ENCODE results near the gene OGDH.
"Not testable (repeated sequence)": the region's sequence is repeated elsewhere in the genome, so short reads cannot be mapped to it uniquely, and the experiment has no call there.

The OGDH gene

GRCh38 chr7:44606341-44607140 is at the start of gene OGDH:
TSS of gene OGDH (plus strand) at chr7:44606627. CDS start at chr7:44624344, 17,717 bp downstream.
- peak; percentile 99 for DNase-seq

- no peak for DNase-seq
Observed at GRCh38 chr7:44557485-44557884, 48.9 kb upstream of the OGDH start.

- DNase-seq: no peak
Observed at GRCh38 chr7:44559485-44559884, 46.9 kb upstream of the OGDH start.

GRCh38 chr7:44561481-44561880 is 44.9 kb upstream of the OGDH start:
- DNase-seq: no peak

- no peak for DNase-seq
Observed at GRCh38 chr7:44561962-44562621, 44.3 kb upstream of the OGDH start.

- not testable (repeated sequence) for DNase-seq
Observed at GRCh38 chr7:44562622-44562962, 43.8 kb upstream of the OGDH start.

- no peak for DNase-seq
Observed at GRCh38 chr7:44563171-44563679, 43.2 kb upstream of the OGDH start.

- no peak for DNase-seq
Observed at GRCh38 chr7:44564606-44565005, 41.8 kb upstream of the OGDH start.

- peak; percentile 76 for DNase-seq
Observed at GRCh38 chr7:44565097-44565794, 41.2 kb upstream of the OGDH start.

GRCh38 chr7:44565795-44566559 is 40.5 kb upstream of the OGDH start:
- no peak for DNase-seq

- no peak for DNase-seq
Observed at GRCh38 chr7:44566680-44567079, 39.7 kb upstream of the OGDH start.

GRCh38 chr7:44567884-44568283 is 38.5 kb upstream of the OGDH start:
- DNase-seq: no peak

- no peak for DNase-seq
Observed at GRCh38 chr7:44568771-44569560, 37.5 kb upstream of the OGDH start.

GRCh38 chr7:44569959-44570358 is 36.5 kb upstream of the OGDH start:
- no peak for DNase-seq

GRCh38 chr7:44572771-44573170 is 33.7 kb upstream of the OGDH start:
- DNase-seq: no peak

- DNase-seq: peak; percentile 87
Observed at GRCh38 chr7:44573464-44574286, 32.8 kb upstream of the OGDH start, which contains the start of gene DDX56. TSS of gene DDX56 (minus strand) at chr7:44573908. CDS start at chr7:44573895, 13 bp downstream.

- DNase-seq: no peak
Observed at GRCh38 chr7:44574287-44574872, 32.0 kb upstream of the OGDH start.

GRCh38 chr7:44575054-44575453 is 31.4 kb upstream of the OGDH start:
- DNase-seq: no peak

- DNase-seq: no peak
Observed at GRCh38 chr7:44576228-44576627, 30.2 kb upstream of the OGDH start.

Data from activated T-cell treated with anti-CD3 and anti-CD28 coated beads, Interleukin-2, amount 50 U/mL, for 1 hour (primary cell).